HepG2 (cell line): ENCODE measurements around the gene CAPZB.

Source experiments
- HOXA7 ChIP-seq: sonication (generic); formaldehyde crosslinking; IDR thresholded peaks from 2 replicates; pipeline ENCODE4 v1.8.1; 2022; ENCODE audit warnings: mild to moderate bottlenecking, missing genetic modification reagents, moderate library complexity
- HOXA9 ChIP-seq: sonication (generic); formaldehyde crosslinking; IDR thresholded peaks from 2 replicates; pipeline ENCODE4 v1.8.1; 2022; ENCODE audit warnings: missing genetic modification reagents, mild to moderate bottlenecking, moderate library complexity, borderline replicate concordance
- MATR3 ChIP-seq: sonication (generic); formaldehyde crosslinking; IDR thresholded peaks from 2 replicates; pipeline ENCODE4 v1.4.0; 2020; ENCODE audit warnings: missing genetic modification reagents
- NFIC ChIP-seq: IDR thresholded peaks from 2 replicates; pipeline ENCODE4 v1.6.1; 2012; ENCODE audit warnings: mild to moderate bottlenecking, low read length, inconsistent platforms
- PHB2 ChIP-seq: fragments of 450-650 bp; IDR thresholded peaks from 2 replicates; pipeline ENCODE4 v1.6.1; 2018; ENCODE audit not compliant: partially characterized antibody
- RAD21 ChIP-seq: fragments of 450-650 bp; formaldehyde crosslinking; IDR thresholded peaks from 2 replicates; pipeline ENCODE4 v1.5.0; 2020; ENCODE audit warnings: mild to moderate bottlenecking
- RBFOX2 ChIP-seq: fragments of 200-400 bp; formaldehyde crosslinking; IDR thresholded peaks from 2 replicates; pipeline ENCODE4 v1.6.1; 2017; ENCODE audit warnings: low read depth, mild to moderate bottlenecking, low read length
- RNF2 ChIP-seq: fragments of 450-650 bp; conservative IDR thresholded peaks from 2 replicates; pipeline ENCODE4 v1.6.1; 2016; ENCODE audit warnings: low read depth
- TOPORS ChIP-seq: sonication (generic); formaldehyde crosslinking; IDR thresholded peaks from 2 replicates; pipeline ENCODE4 v1.8.0; 2023; ENCODE audit warnings: mild to moderate bottlenecking, missing genetic modification reagents
- YY1 ChIP-seq: IDR thresholded peaks from 2 replicates; pipeline ENCODE4 v1.6.1; 2011; ENCODE audit warnings: low read length, low read depth, moderate library complexity, mild to moderate bottlenecking; ENCODE audit not compliant: insufficient read depth, insufficient replicate concordance

DNA sequence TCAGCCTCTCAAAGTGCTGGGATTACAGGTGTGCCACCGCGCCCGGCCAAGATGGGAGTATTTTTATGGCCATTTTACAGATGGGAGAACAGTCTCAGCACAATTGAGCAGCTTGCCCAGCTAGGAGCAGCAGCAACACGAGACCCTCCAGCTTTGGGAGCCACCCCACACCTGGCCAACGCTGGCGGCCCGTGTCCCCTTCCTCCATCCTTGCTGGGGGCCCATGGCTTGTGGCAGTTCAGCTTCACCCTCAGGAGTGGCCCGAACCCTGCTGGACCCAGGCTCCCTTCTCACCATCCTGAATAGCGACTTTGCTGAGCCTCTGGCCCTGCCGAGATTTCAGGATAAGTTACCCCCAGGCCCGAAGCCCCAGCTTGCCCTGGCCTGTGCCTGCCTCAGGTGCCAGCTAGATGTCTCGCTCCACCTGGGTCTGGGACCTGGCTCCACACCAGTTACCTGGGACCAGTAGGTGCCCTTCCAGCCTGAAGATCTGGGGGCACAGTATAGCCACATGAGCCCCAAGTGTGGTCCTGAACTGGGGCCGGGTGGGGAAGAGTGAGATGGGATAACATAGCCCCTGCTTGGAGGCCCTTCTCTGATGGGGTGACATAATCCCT lies 154.0 kb downstream of the CAPZB start:
- TF ChIP-seq TOPORS (CRISPR knock-in tag) = no peak
- TF ChIP-seq RBFOX2 = no peak
- no peak for TF ChIP-seq RAD21 (CRISPR knock-in tag)
- TF ChIP-seq MATR3 = no peak
- TF ChIP-seq HOXA7 (CRISPR knock-in tag) = no peak
- TF ChIP-seq NFIC = no peak
- no peak for TF ChIP-seq PHB2
- no peak for TF ChIP-seq YY1
- TF ChIP-seq HOXA9 (CRISPR knock-in tag) = no peak
- no peak for TF ChIP-seq RNF2
